HepG2 (cell line): ENCODE measurements around the gene PATL1.

Experiments
- CHCHD3 ChIP-seq: sonication (generic); formaldehyde crosslinking; IDR thresholded peaks from 2 replicates; pipeline ENCODE4 v1.8.0; 2022; ENCODE audit warnings: mild to moderate bottlenecking, missing genetic modification reagents, moderate library complexity
- GATAD2A ChIP-seq: IDR thresholded peaks from 2 replicates; pipeline ENCODE4 v1.6.1; 2016
- RFX1 ChIP-seq: fragments of 450-650 bp; IDR thresholded peaks from 2 replicates; pipeline ENCODE4 v1.6.1; 2017
- ZBTB7A ChIP-seq: sonication (generic); formaldehyde crosslinking; IDR thresholded peaks from 2 replicates; pipeline ENCODE4 v1.8.0; 2022; ENCODE audit warnings: mild to moderate bottlenecking, missing genetic modification reagents
- ZNF549 ChIP-seq: sonication (generic); formaldehyde crosslinking; IDR thresholded peaks from 2 replicates; pipeline ENCODE4 v1.5.0; 2020; ENCODE audit warnings: missing genetic modification reagents
- TF ChIP-seq, protein P1 (sequence below): IDR thresholded peaks from 2 replicates; pipeline ENCODE4 v1.6.1; 2016; ENCODE audit warnings: missing genetic modification reagents, missing compliant biosample characterization
- TF ChIP-seq, protein P2 (sequence below): sonication (generic); formaldehyde crosslinking; IDR thresholded peaks from 2 replicates; pipeline ENCODE4 v1.4.0; 2020; ENCODE audit warnings: missing genetic modification reagents
- TF ChIP-seq, protein P3 (sequence below): sonication (generic); formaldehyde crosslinking; conservative IDR thresholded peaks from 2 replicates; pipeline ENCODE4 v1.4.0; 2020; ENCODE audit warnings: missing genetic modification reagents

DNA sequence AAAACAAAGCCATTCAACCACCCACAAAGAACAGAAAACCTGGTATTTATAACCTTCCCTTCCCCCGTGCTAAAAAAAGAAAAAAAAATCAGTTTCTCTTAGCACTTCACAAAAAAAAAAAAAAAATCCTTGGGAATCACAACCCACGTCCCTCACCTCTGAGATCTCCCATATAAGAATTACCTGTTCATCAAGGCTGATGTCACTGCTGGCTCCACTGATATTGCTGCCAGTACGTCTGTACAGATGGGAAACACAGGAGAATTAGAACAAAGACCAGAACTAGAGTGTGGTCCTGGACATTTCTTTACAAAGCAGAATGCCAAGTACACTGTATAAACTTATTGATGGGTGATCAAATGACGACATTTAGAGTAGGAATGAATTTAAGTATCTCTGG is 68.2 kb downstream of the PATL1 start:
- TF ChIP-seq RFX1 (no peak), ZBTB7A (no peak), ZNF549 (no peak), GATAD2A (CRISPR knock-in tag) (no peak), CHCHD3 (CRISPR knock-in tag) (no peak)
- TF ChIP-seq, protein P1, sequence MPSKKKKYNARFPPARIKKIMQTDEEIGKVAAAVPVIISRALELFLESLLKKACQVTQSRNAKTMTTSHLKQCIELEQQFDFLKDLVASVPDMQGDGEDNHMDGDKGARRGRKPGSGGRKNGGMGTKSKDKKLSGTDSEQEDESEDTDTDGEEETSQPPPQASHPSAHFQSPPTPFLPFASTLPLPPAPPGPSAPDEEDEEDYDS = no peak
- TF ChIP-seq, protein P2, sequence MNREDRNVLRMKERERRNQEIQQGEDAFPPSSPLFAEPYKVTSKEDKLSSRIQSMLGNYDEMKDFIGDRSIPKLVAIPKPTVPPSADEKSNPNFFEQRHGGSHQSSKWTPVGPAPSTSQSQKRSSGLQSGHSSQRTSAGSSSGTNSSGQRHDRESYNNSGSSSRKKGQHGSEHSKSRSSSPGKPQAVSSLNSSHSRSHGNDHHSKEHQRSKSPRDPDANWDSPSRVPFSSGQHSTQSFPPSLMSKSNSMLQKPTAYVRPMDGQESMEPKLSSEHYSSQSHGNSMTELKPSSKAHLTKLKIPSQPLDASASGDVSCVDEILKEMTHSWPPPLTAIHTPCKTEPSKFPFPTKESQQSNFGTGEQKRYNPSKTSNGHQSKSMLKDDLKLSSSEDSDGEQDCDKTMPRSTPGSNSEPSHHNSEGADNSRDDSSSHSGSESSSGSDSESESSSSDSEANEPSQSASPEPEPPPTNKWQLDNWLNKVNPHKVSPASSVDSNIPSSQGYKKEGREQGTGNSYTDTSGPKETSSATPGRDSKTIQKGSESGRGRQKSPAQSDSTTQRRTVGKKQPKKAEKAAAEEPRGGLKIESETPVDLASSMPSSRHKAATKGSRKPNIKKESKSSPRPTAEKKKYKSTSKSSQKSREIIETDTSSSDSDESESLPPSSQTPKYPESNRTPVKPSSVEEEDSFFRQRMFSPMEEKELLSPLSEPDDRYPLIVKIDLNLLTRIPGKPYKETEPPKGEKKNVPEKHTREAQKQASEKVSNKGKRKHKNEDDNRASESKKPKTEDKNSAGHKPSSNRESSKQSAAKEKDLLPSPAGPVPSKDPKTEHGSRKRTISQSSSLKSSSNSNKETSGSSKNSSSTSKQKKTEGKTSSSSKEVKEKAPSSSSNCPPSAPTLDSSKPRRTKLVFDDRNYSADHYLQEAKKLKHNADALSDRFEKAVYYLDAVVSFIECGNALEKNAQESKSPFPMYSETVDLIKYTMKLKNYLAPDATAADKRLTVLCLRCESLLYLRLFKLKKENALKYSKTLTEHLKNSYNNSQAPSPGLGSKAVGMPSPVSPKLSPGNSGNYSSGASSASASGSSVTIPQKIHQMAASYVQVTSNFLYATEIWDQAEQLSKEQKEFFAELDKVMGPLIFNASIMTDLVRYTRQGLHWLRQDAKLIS (CRISPR knock-in tag) = no peak
- TF ChIP-seq, protein P3, sequence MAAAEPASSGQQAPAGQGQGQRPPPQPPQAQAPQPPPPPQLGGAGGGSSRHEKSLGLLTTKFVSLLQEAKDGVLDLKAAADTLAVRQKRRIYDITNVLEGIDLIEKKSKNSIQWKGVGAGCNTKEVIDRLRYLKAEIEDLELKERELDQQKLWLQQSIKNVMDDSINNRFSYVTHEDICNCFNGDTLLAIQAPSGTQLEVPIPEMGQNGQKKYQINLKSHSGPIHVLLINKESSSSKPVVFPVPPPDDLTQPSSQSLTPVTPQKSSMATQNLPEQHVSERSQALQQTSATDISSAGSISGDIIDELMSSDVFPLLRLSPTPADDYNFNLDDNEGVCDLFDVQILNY (CRISPR knock-in tag) = no peak
